ENCODE data around the gene MBNL2.

DNA sequence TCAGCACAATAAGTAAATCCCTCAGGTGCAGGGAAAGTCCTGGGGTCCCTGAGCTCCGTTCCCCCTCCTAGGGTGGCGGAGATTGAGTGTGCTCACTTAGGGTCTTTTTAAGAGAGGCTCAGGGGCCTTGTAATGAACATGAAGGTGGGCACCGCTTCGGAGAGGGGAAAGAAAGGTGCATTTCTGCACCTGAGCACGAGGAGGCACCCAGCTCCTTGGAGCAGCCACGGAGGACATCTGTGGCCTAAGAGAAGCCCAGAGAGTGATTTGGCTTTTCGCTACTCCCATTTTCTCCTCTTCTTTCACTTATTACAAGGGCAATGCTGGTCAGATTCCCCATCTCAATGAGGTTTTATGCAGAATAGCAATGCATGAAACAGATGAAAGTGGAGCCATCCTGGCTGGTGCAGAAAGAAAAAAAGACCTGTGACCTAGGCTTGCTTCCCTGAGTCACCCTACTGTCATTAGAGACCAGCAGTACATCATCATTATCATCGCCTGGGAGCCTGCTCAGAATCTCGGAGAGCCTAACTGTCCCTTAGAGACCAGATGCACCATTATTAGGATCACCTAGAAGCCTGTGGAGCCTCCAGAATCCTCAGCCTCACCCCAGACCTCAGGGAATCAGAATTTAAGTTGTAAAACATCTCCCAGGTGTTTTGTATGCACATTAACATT lies 125.3 kb downstream of the MBNL2 start:
- TF ChIP-seq POLR2A (IDR thresholded peaks at IDR 0.05) (no peak), EP300 (IDR thresholded peaks at IDR 0.05) (no peak), POLR2AphosphoS5 (IDR thresholded peaks at IDR 0.05) (no peak)
- TF ChIP-seq, protein P1, sequence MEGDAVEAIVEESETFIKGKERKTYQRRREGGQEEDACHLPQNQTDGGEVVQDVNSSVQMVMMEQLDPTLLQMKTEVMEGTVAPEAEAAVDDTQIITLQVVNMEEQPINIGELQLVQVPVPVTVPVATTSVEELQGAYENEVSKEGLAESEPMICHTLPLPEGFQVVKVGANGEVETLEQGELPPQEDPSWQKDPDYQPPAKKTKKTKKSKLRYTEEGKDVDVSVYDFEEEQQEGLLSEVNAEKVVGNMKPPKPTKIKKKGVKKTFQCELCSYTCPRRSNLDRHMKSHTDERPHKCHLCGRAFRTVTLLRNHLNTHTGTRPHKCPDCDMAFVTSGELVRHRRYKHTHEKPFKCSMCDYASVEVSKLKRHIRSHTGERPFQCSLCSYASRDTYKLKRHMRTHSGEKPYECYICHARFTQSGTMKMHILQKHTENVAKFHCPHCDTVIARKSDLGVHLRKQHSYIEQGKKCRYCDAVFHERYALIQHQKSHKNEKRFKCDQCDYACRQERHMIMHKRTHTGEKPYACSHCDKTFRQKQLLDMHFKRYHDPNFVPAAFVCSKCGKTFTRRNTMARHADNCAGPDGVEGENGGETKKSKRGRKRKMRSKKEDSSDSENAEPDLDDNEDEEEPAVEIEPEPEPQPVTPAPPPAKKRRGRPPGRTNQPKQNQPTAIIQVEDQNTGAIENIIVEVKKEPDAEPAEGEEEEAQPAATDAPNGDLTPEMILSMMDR (IDR thresholded peaks at IDR 0.05): no peak
